Effector memory CD8-positive, alpha-beta T cell (primary cell): ENCODE data around the gene DRP2.

Experiments
- ATAC-seq: fragments of 150-1000 bp; cut with Tn5 transposase; replicated peaks from 2 replicates; pipeline ENCODE4 v1.10.0; 2021; ENCODE audit warnings: mild to moderate bottlenecking, moderate library complexity
- DNase-seq, 3 experiments: peaks; one replicate each; pipeline ENCODE4 v3.0.0; 2021
- H3K27ac Mint-ChIP-seq, 2 donors: one replicate each; pipeline ENCODE4 v1.8.0; 2022; ENCODE audit warnings: mild to moderate bottlenecking in 2 of 2, mixed read lengths in 2 of 2, moderate library complexity in 2 of 2
- H3K27me3 Mint-ChIP-seq, 2 donors: one replicate each; pipeline ENCODE4 v1.8.0; 2022; ENCODE audit warnings: mixed read lengths in 2 of 2
- H3K36me3 Mint-ChIP-seq: one replicate; pipeline ENCODE4 v1.8.0; 2022; ENCODE audit warnings: mild to moderate bottlenecking, moderate library complexity, mixed read lengths; ENCODE audit not compliant: insufficient read depth
- H3K4me1 Mint-ChIP-seq, 2 donors: one replicate each; pipeline ENCODE4 v1.8.0; 2022; ENCODE audit warnings: low read depth in 2 of 2, mixed read lengths in 2 of 2
- H3K4me3 Mint-ChIP-seq, 2 donors: one replicate each; pipeline ENCODE4 v1.8.0; 2022; ENCODE audit warnings: mild to moderate bottlenecking in 2 of 2, mixed read lengths in 2 of 2, moderate library complexity in 2 of 2
- H3K9me3 Mint-ChIP-seq, 2 donors: one replicate each; pipeline ENCODE4 v1.8.0; 2022; ENCODE audit warnings: mixed read lengths in 2 of 2

Gene DRP2

DNA sequence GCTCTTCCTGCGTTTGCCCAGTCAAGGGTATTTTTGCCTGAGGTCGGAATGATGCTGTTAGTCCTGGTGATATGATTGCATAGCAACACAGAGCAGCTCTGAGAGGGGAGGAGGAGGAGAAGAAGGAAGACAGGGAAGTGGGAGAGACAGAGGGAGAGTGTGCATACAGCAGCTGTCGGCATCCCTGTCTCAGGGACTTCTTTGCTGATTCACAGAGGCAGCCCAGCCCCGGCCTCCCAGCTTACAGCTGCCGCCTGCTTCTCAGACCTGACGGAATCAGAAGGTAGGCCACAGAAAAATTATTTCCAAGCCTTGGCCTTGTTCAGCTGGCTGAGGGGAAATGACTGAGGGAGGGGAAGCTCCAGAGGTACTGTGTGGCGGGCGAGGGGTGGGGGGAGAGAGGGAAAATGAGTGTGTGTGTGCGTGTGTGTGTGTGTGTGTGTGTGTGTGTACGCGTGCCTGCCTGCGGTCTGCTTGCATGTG is 319 bp downstream of the DRP2 start:
- Mint-ChIP-seq H3K9me3 (no peaks in the 10 kb centered on the region), H3K27ac (no peak overlapping the region), H3K4me1 (no peaks in the 10 kb centered on the region), H3K27me3 (no peaks in the 10 kb centered on the region), H3K4me3 (no peak overlapping the region), H3K36me3 (no peaks in the 10 kb centered on the region)
- no peak for ATAC-seq
- DNase-seq, result no peak

DNA sequence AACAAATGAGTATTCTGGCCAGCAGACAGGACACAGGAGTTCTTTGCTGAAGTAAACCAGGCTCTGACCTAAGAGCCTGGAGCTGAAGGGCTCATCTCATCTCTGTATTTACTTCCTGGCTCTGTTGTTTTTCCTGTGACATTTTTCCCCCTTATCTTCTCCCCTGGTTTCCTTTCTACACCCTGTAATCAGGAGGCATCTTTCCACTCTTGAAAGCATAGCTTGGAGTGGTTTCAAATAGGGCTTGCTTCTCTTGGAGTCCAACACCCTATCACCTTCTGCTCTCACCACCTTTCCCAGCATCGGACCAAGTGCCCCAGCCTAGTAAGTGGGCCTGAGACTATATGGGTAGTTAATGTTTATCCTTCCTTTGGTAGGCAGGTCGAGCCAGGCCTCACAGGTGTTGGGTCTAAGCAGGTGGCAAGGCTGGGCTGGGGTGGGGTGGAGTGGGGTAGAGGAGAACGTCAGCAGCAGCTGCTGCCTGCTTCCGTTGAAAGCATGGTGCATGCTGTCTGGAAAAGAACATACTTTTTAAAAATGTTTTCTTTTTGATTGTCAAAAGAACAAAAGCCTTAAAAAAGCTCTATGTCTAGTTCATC is 1.2 kb downstream of the DRP2 start:
- Mint-ChIP-seq H3K4me1 (no peaks in the 10 kb centered on the region), H3K36me3 (no peaks in the 10 kb centered on the region), H3K4me3 (no peak overlapping the region), H3K27ac (no peak overlapping the region), H3K27me3 (no peaks in the 10 kb centered on the region), H3K9me3 (no peaks in the 10 kb centered on the region)
- ATAC-seq, result no peak
- DNase-seq, result no peak

DNA sequence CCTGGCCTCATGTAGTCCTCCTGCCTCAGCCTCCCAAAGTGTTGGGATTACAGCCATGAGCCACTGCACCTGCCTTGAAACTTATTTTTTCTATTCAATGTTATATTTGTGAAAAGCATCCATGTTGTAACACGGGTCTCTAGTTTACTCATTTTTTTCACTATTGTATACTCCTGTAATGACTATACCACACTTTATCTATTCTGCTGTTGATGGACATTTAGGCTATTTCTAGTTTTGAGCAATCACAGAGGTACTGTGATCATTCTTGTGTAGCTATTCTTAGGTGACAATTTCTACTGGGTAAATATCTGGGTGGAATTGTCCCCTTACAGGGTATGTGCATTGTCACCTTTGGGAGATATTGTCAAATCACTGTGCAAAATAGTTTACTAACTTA is 3.6 kb downstream of the DRP2 start:
- Mint-ChIP-seq H3K27ac (no peak overlapping the region), H3K4me1 (no peaks in the 10 kb centered on the region), H3K27me3 (no peaks in the 10 kb centered on the region), H3K4me3 (no peak overlapping the region), H3K36me3 (no peaks in the 10 kb centered on the region), H3K9me3 (no peaks in the 10 kb centered on the region)
- DNase-seq (no peak), ATAC-seq (no peak)

DNA sequence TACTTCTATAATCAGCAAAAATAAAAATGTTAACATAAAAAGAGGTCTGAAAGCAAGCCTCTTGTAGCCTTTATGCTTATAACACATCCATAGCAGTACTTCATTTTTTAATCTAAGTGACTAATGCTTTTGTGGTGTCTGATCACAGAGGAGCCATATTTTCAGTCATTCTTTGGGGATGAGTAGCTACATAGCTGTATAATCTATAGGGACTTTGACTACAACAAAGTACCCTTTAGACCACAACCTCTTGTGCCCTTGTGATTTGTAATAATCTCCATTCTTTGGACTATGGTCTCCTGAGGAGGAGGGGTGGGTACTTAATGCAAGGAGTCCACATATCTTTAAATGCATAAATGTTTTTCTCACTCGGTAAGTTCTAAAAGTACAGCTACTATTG is 9.6 kb downstream of the DRP2 start:
- H3K4me3 Mint-ChIP-seq, result no peak overlapping the region
- H3K4me1 Mint-ChIP-seq, result no peaks in the 10 kb centered on the region
- no peaks in the 10 kb centered on the region for H3K36me3 Mint-ChIP-seq
- no peaks in the 10 kb centered on the region for H3K27me3 Mint-ChIP-seq
- no peak overlapping the region for H3K27ac Mint-ChIP-seq
- no peaks in the 10 kb centered on the region for H3K9me3 Mint-ChIP-seq
- DNase-seq, result no peak
- ATAC-seq, result no peak

DNA sequence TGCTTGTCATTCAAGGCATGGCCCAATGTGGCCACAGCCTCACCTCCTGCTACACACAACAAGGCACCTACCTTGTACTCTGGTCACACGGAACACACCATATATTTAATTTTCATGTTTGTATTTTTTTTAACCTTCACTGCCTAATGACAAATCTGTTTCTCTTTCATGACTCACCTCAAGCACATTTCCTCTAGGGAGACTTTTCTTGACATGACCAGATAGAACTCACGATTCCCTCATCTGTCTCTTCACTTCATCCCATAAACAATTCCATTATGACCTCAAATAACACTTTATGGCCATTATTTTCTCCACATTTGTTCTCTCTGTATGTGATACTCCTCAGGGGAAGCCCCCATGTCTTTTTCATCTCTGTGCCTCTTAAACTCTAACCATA is 11.1 kb downstream of the DRP2 start:
- no peaks in the 10 kb centered on the region for H3K4me1 Mint-ChIP-seq
- no peaks in the 10 kb centered on the region for H3K36me3 Mint-ChIP-seq
- no peak for DNase-seq
- H3K9me3 Mint-ChIP-seq, result no peaks in the 10 kb centered on the region
- no peak for ATAC-seq
- no peaks in the 10 kb centered on the region for H3K27me3 Mint-ChIP-seq
- H3K4me3 Mint-ChIP-seq, result no peak overlapping the region
- no peak overlapping the region for H3K27ac Mint-ChIP-seq

DNA sequence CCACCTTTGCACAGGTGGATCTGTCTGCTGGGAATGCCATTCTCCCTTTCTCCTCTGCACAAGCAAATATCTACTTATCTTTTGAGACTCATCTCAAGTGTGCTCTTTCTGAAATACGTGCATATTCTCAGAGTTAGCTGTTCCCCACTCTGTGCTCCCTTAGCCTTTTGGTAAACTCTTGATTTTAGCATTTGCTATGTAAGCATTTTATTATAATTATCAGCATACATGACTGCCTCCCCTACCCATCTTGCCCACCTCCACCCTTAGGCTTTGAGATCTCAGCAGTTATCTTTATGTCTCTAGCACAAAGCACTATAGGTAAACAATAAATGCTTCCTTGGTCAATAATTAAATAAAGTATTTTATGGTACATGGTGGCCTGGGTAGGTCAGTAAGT is 11.5 kb downstream of the DRP2 start:
- ATAC-seq, result no peak
- H3K4me1 Mint-ChIP-seq, result no peaks in the 10 kb centered on the region

DNA sequence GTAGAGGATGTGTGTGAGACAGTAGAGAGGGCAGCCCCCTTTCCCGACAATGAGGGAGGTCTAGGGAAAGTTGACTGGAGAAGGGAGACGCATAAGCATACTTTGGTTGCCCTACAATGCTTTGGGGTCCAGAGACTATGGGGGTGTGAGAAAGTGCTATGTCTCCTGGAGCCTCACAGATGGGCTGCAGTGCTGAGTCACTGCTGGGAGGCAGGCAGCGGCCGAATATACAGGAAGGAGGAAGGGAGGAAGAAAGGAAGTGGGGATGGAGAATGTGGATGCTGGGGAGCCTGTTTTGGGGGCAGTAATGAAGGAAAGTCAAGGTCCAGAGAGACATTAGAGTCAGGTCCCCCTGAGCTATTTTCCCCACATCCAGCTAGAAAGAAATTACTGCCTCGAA is 12.7 kb downstream of the DRP2 start:
- no peaks in the 10 kb centered on the region for H3K4me1 Mint-ChIP-seq
- H3K4me3 Mint-ChIP-seq, result no peak overlapping the region
- H3K36me3 Mint-ChIP-seq, result no peaks in the 10 kb centered on the region
- ATAC-seq, result no peak
- no peaks in the 10 kb centered on the region for H3K27me3 Mint-ChIP-seq
- no peak for DNase-seq
- H3K9me3 Mint-ChIP-seq, result no peaks in the 10 kb centered on the region
- no peak overlapping the region for H3K27ac Mint-ChIP-seq

More for the DNA sequence above, 11.5 kb downstream of the DRP2 start:
- Mint-ChIP-seq H3K36me3 (no peaks in the 10 kb centered on the region), H3K4me3 (no peak overlapping the region), H3K27me3 (no peaks in the 10 kb centered on the region), H3K9me3 (no peaks in the 10 kb centered on the region), H3K27ac (no peak overlapping the region)
- DNase-seq, result no peak

DNA sequence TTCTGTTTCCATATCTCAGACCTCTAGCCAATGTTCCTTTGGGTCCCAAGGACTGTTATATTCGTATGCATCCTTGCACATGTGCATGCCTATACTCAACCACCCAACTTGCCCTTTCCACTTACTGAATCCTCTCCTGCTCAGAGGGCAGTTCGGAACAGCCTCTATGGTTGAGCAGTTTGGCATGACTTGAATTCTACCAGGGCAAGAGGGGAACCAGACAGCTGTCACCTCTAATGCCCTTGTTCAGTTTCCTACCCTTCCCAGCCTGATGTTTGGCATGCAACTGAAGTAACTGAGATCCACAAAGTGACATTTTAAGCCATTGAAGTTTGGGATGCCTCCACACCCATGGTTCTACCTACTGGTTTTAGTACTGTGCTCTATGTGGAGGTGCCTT is 17.5 kb downstream of the DRP2 start:
- Mint-ChIP-seq H3K27ac (no peak overlapping the region), H3K4me1 (no peaks in the 10 kb centered on the region), H3K27me3 (no peaks in the 10 kb centered on the region), H3K36me3 (no peaks in the 10 kb centered on the region), H3K9me3 (no peaks in the 10 kb centered on the region), H3K4me3 (no peak overlapping the region)
- ATAC-seq (no peak), DNase-seq (no peak)

DNA sequence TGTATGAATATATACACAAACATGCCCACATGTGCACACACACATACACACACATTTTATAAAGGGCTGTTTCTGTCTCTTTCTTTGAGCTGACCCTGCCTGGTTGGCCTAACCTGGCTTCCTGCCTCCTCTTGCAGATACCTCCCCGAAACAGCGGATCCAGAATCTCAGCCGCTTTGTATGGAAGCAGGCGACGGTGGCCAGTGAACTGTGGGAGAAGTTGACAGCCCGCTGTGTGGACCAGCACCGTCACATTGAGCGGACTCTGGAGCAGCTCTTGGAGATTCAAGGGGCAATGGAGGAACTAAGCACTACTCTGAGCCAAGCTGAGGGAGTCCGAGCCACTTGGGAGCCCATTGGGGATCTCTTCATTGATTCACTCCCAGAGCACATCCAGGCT is 21.9 kb downstream of the DRP2 start:
- no peaks in the 10 kb centered on the region for H3K27me3 Mint-ChIP-seq
- no peaks in the 10 kb centered on the region for H3K9me3 Mint-ChIP-seq
- DNase-seq (no peak), ATAC-seq (no peak)
- no peaks in the 10 kb centered on the region for H3K36me3 Mint-ChIP-seq
- no peaks in the 10 kb centered on the region for H3K4me1 Mint-ChIP-seq
- H3K4me3 Mint-ChIP-seq, result no peak overlapping the region
- no peak overlapping the region for H3K27ac Mint-ChIP-seq

DNA sequence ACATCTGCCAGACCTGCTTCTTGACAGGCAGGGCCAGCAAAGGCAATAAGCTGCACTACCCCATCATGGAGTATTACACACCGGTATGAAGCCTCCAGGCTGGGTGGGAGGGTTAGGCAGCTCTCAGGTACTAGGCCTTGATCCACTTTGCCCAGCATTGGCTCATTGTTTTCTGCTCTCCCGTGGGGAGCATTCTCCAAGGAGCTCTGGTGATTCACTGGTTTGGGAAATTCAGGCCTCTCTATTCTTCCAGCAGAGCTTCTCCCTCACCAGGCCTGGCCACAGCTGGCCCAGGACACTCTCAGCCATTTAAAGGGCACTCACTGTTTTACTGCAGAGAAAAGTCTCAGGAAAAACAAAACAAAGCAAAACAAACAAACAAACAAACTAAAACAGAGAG is 33.0 kb downstream of the DRP2 start:
- Mint-ChIP-seq H3K36me3 (no peaks in the 10 kb centered on the region), H3K27ac (no peak overlapping the region), H3K4me3 (no peak overlapping the region), H3K9me3 (no peaks in the 10 kb centered on the region), H3K27me3 (no peaks in the 10 kb centered on the region), H3K4me1 (no peaks in the 10 kb centered on the region)
- ATAC-seq, result no peak
- no peak for DNase-seq

DNA sequence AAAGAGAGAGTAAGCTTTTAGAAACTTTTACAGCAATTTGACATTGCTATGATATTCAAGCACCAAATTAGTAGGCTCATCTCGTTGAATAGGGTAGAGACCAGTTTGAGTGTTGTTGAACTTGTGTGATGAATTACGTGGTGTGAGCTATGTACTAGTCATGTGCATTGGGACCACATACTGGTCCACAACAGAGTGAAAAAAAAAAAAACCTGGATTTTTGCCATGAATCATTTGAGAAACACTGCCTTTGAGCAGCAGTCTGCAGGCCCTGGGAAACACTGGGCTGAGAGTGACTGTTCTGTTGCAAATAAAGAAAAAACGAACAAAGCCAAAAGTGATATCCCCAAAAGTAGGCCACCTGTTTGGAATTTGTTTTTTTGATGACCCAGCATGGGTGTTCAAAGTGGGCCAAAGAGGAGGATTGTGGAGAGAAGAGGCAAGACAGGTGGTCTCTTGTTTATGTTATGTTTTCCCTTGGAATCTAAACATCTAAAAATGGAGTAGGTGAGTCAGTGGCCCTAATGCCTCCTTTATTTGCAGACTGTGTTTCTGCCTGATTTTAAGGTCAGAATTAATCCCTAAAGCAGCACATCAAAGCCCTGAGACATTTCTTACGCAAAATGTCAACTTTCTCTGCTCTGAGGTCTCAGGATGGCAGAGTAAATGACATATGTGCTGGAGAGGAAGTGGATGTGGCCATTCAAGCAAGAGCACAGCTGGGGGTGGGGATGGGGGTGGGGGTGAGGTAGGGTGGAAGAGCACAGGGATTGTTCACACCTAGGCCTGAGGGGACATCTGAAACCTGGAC is 38.1 kb downstream of the DRP2 start:
- DNase-seq (no peak), ATAC-seq (no peak)
- H3K27me3 Mint-ChIP-seq, result no peaks in the 10 kb centered on the region
- no peaks in the 10 kb centered on the region for H3K36me3 Mint-ChIP-seq
- no peak overlapping the region for H3K4me3 Mint-ChIP-seq
- no peaks in the 10 kb centered on the region for H3K4me1 Mint-ChIP-seq
- H3K27ac Mint-ChIP-seq, result no peak overlapping the region
- H3K9me3 Mint-ChIP-seq, result no peaks in the 10 kb centered on the region

DNA sequence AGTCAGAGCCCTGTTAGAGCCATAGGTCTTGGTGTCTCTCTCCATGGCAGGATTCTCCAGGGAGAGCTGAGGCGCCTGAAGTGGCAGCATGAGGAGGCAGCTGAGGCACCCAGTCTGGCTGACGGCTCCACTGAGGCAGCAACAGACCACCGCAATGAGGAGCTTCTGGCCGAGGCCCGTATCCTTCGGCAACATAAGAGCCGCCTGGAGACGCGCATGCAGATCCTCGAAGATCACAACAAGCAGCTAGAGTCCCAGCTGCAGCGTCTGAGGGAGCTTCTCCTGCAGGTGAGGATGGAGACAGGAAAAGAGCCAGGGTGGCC is 38.6 kb downstream of the DRP2 start:
- H3K36me3 Mint-ChIP-seq, result no peaks in the 10 kb centered on the region
- no peak overlapping the region for H3K4me3 Mint-ChIP-seq
- no peaks in the 10 kb centered on the region for H3K4me1 Mint-ChIP-seq
- no peak for ATAC-seq
- H3K9me3 Mint-ChIP-seq, result no peaks in the 10 kb centered on the region
- no peak for DNase-seq
- no peaks in the 10 kb centered on the region for H3K27me3 Mint-ChIP-seq
- no peak overlapping the region for H3K27ac Mint-ChIP-seq

DNA sequence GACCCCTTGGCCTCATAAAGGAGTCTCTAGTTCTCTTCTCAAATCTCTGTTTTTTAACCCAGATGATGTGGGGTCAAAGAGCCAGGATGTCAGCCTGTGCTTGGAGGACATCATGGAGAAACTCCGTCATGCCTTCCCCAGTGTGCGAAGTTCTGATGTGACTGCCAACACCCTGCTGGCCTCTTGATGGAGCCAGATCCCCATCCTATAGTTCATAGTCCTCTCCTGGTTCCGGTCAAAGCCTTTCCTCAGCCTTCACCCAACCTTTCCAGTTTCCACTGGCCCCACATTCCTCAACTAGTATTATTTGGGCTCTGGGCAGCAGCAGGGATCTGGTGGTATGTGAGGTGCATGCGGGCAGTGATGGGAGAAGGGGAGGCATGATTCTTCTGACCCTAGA is 40.8 kb downstream of the DRP2 start:
- H3K4me1 Mint-ChIP-seq, result no peaks in the 10 kb centered on the region
- no peak overlapping the region for H3K27ac Mint-ChIP-seq
- H3K9me3 Mint-ChIP-seq, result no peaks in the 10 kb centered on the region
- DNase-seq (no peak), ATAC-seq (no peak)
- no peaks in the 10 kb centered on the region for H3K36me3 Mint-ChIP-seq
- no peak overlapping the region for H3K4me3 Mint-ChIP-seq
- H3K27me3 Mint-ChIP-seq, result no peaks in the 10 kb centered on the region

DNA sequence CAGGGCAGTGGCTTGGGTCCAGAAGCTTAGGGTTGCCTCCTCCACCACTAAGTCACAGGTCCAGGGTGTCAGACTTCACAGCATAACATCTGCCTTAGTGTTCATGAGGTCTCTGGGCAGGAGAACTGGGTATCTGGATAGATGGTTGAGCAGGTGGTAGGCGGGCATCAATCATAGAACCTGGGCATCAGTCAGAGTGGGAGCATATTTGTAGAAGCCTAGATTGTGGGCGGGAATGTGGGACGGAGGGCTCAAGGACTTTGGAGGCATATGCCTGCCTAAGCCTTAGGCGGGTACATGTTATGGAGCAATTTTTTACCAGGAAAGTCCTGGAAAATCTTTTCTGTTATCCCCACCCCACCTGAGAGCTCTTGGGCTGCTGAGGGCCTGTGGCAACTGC is 43.0 kb downstream of the DRP2 start:
- no peak overlapping the region for H3K4me3 Mint-ChIP-seq

More for the DNA sequence above, 43.0 kb downstream of the DRP2 start:
- no peaks in the 10 kb centered on the region for H3K4me1 Mint-ChIP-seq
- ATAC-seq (no peak), DNase-seq (no peak)
- H3K9me3 Mint-ChIP-seq, result no peaks in the 10 kb centered on the region
- H3K27me3 Mint-ChIP-seq, result no peaks in the 10 kb centered on the region
- no peaks in the 10 kb centered on the region for H3K36me3 Mint-ChIP-seq
- no peak overlapping the region for H3K27ac Mint-ChIP-seq
